HG03521 (cell line): Measurements from ENCODE around the gene TRNT1.

ENCODE experiments used
- ATAC-seq: cut with Tn5 transposase; IDR thresholded peaks from one replicate; pipeline ENCODE4 v1.9.1; 2021; ENCODE audit warnings: mild to moderate bottlenecking, moderate library complexity; ENCODE audit not compliant: unreplicated experiment

The TRNT1 gene

GRCh38 chr3:3126477-3127431 is at the start of gene TRNT1:
TRNT1 (plus strand) TSS chr3:3126940; CDS start chr3:3129041, 2,101 bp downstream.
- peak; percentile 97 for ATAC-seq

- ATAC-seq: no peak
Observed at GRCh38 chr3:3080309-3080708, 46.4 kb upstream of the TRNT1 start.

GRCh38 chr3:3081381-3082233 is 45.1 kb upstream of the TRNT1 start:
- ATAC-seq: no peak

GRCh38 chr3:3082234-3082924 is 44.4 kb upstream of the TRNT1 start:
- no peak for ATAC-seq

GRCh38 chr3:3084890-3085289 is 41.9 kb upstream of the TRNT1 start:
- ATAC-seq: no peak

- ATAC-seq: no peak
Observed at GRCh38 chr3:3085782-3086181, 41.0 kb upstream of the TRNT1 start.

GRCh38 chr3:3086239-3086638 is 40.5 kb upstream of the TRNT1 start:
- no peak for ATAC-seq

GRCh38 chr3:3087279-3087678 is 39.5 kb upstream of the TRNT1 start:
- no peak for ATAC-seq

- ATAC-seq: no peak
Observed at GRCh38 chr3:3087716-3088465, 38.8 kb upstream of the TRNT1 start.

- ATAC-seq: peak; percentile 96
Observed at GRCh38 chr3:3089017-3089416, 37.7 kb upstream of the TRNT1 start.

- no peak for ATAC-seq
Observed at GRCh38 chr3:3097958-3098357, 28.8 kb upstream of the TRNT1 start.

- ATAC-seq: no peak
Observed at GRCh38 chr3:3101660-3102458, 24.9 kb upstream of the TRNT1 start.

- ATAC-seq: no peak
Observed at GRCh38 chr3:3102751-3103150, 24.0 kb upstream of the TRNT1 start.

GRCh38 chr3:3105246-3105645 is 21.5 kb upstream of the TRNT1 start:
- no peak for ATAC-seq

GRCh38 chr3:3105815-3106214 is 20.9 kb upstream of the TRNT1 start:
- no peak for ATAC-seq

- ATAC-seq: no peak
Observed at GRCh38 chr3:3107181-3107580, 19.6 kb upstream of the TRNT1 start.

- no peak for ATAC-seq
Observed at GRCh38 chr3:3107858-3108257, 18.9 kb upstream of the TRNT1 start.

- peak; percentile 62 for ATAC-seq
Observed at GRCh38 chr3:3109407-3110298, 17.1 kb upstream of the TRNT1 start.

- ATAC-seq: peak; percentile 49
Observed at GRCh38 chr3:3110299-3110630, 16.5 kb upstream of the TRNT1 start, which contains the start of gene IL5RA. IL5RA (minus strand) TSS chr3:3110374; CDS start chr3:3104984, 5,390 bp downstream.
